Measurements from ENCODE around the gene ZFHX3. TPM values are rescaled to one million over a fixed set of nuclear protein-coding genes. Genes with fewer than 3 reads are reported as not detected.
"Not testable (repeated sequence)": the region's sequence is repeated elsewhere in the genome, so short reads cannot be mapped to it uniquely, and the experiment has no call there.

Gene ZFHX3
- total RNA-seq, 2 experiments from 2014 or later = 2.5 to 2.9 TPM

DNA sequence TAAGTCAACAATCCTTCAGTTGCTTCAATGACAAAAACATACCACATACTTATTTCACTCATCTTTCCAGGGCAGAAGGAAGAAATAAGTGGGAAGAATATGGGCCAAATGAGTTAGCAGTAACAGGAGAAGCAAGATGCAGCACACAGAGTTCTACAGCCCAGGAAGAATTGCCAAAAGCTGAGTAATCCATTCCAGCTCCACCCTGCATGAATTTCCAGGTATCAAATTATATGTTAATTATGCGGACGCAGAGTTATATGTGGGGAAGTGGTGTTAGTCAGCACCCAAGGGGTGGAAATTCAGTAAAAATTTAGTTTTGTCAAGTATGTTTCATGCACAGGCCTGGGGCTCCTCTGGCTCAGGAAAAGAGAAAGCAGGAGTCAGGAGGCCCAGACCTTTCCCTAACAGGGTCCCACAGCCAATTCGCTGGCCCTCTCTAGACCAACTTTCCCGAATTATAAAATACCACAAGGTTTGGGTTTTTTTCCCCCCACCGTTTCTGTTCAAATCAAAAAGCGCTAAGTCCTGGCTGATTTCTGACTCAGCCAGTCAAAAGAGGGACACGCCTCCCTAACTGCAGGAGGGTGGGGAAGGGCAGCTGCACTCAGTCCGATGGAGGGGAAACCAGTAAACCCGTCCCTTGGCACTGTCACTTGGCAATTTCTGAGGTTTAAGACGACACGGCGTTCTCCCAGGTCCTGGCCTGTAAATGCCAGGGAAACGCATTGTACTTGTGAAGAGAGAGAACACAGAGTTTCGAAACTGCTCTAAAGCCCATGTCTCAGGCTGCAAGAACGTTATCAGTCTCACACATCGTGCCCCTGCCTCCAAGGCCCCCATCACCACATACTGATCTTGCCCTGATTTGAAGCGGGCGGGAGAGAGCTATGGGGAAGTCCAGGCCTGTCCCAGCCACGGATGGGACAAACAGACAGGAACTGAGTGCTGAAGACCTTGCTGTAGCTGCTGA lies 58.1 kb downstream of the ZFHX3 start:
- Mint-ChIP-seq H3K36me3 (ENCODE audit: low read depth) (no peaks in the 10 kb centered on the region), H3K9me3 (ENCODE audit: insufficient read depth) (no peaks in the 10 kb centered on the region), H3K4me3 (no peak overlapping the region), H3K4me1 (ENCODE audit: low read depth) (no peaks in the 10 kb centered on the region), H3K27ac (no peak overlapping the region), H3K27me3 (ENCODE audit: low read depth) (peaks cover 5% of the 10 kb centered on the region)
- DNase-seq (no peak), ATAC-seq (no peak)
- ChIA-PET POLR2A (no interaction called here), CTCF (no interaction called here)

DNA sequence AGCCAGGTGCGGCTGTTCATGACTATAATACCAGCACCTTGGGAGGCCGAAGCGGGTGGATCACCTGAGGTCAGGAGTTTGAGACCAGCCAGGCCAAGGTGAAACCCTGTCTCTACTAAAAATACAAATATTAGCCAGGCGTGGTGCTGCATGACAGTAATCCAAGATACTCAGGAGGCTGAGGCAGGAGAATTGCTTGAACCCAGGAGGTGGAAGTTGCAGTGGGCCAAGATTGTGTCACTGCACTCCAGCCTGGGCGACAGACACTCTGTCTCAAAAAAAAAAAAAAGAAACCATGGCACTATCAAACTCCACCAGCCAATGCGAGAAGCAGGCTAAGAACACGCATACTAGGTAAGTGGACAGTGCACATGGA lies 58.7 kb downstream of the ZFHX3 start:
- H3K36me3 Mint-ChIP-seq (ENCODE audit: low read depth); H3K4me1 Mint-ChIP-seq (ENCODE audit: low read depth); H3K27ac Mint-ChIP-seq; POLR2A ChIA-PET; H3K4me3 Mint-ChIP-seq; H3K9me3 Mint-ChIP-seq (ENCODE audit: insufficient read depth); ATAC-seq; DNase-seq; CTCF ChIA-PET; H3K27me3 Mint-ChIP-seq (ENCODE audit: low read depth): not testable (repeated sequence)

DNA sequence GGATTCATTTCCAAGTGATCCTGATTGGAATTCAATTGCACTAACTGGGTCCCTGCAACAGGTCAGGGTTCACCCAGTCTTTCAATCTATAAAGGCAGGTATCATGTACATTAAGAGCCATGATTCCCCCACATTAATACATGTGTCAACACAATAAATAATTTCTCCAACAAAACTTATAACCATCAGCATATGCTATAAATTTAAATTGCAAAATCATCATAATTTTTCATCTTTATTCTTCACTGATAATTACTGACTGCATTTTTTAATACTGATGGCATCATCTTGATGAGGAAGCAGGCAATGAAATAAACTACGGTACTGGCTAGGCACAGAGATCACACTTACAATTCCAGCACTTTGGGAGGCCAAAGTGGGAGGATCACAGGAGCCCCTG lies 59.4 kb downstream of the ZFHX3 start:
- ATAC-seq = no peak

DNA sequence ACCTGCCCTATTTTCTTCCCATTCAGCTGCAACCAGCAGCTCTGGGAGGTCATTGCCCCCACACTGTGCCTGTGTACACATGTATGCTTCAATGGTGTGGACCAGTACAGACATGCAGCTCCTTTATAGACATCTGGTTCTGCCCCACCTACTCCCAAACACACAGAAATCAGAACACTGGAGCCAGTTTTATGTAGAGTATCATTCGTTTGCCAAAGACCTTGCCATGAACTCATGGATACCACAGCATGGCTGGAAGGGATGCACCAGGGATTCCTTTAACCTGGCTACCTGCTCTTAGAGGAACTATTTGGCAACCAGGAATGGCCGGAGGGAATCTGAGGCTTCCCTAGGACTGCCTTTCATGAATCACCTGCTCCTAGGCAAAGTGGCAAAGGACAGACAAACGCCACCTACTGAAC lies 60.4 kb downstream of the ZFHX3 start:
- DNase-seq = no peak
- no peak overlapping the region for H3K4me3 Mint-ChIP-seq
- no peaks in the 10 kb centered on the region for H3K27me3 Mint-ChIP-seq (ENCODE audit: low read depth)
- POLR2A ChIA-PET = no interaction called here
- CTCF ChIA-PET = no interaction called here
- H3K4me1 Mint-ChIP-seq (ENCODE audit: low read depth) = no peaks in the 10 kb centered on the region
- ATAC-seq = no peak
- H3K36me3 Mint-ChIP-seq (ENCODE audit: low read depth) = no peaks in the 10 kb centered on the region
- no peak overlapping the region for H3K27ac Mint-ChIP-seq
- no peaks in the 10 kb centered on the region for H3K9me3 Mint-ChIP-seq (ENCODE audit: insufficient read depth)

More for the DNA sequence above, 59.4 kb downstream of the ZFHX3 start:
- POLR2A ChIA-PET = no interaction called here
- no peak overlapping the region for H3K4me3 Mint-ChIP-seq
- H3K36me3 Mint-ChIP-seq (ENCODE audit: low read depth) = no peaks in the 10 kb centered on the region
- DNase-seq = no peak
- CTCF ChIA-PET = no interaction called here
- peaks cover 5% of the 10 kb centered on the region for H3K27me3 Mint-ChIP-seq (ENCODE audit: low read depth)
- no peaks in the 10 kb centered on the region for H3K9me3 Mint-ChIP-seq (ENCODE audit: insufficient read depth)
- H3K4me1 Mint-ChIP-seq (ENCODE audit: low read depth) = no peaks in the 10 kb centered on the region
- no peak overlapping the region for H3K27ac Mint-ChIP-seq

DNA sequence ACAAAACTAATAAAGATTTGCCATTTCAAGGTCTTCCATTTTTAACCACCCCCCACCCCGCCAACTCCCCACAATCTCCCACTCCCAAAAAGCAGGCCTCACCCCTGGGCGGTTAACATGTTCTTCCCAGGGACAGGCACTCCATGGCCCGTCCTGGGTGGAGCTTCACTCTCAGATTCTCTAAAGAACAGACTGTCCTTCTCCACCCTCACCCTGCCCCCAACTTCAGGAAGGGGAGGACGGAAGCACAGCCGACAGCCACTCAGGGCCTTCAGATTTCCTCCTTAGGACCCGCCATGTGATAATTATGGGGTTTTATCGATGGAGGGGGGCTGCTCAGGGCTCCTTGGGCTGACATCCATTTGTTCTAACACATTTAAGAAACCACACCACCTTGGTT lies 61.9 kb downstream of the ZFHX3 start:
- CTCF ChIA-PET = no interaction called here
- Mint-ChIP-seq H3K4me3 (no peak overlapping the region), H3K27me3 (ENCODE audit: low read depth) (no peaks in the 10 kb centered on the region), H3K4me1 (ENCODE audit: low read depth) (no peaks in the 10 kb centered on the region), H3K36me3 (ENCODE audit: low read depth) (no peaks in the 10 kb centered on the region), H3K27ac (no peak overlapping the region), H3K9me3 (ENCODE audit: insufficient read depth) (no peaks in the 10 kb centered on the region)
- DNase-seq (no peak), ATAC-seq (no peak)
- POLR2A ChIA-PET = no interaction called here

DNA sequence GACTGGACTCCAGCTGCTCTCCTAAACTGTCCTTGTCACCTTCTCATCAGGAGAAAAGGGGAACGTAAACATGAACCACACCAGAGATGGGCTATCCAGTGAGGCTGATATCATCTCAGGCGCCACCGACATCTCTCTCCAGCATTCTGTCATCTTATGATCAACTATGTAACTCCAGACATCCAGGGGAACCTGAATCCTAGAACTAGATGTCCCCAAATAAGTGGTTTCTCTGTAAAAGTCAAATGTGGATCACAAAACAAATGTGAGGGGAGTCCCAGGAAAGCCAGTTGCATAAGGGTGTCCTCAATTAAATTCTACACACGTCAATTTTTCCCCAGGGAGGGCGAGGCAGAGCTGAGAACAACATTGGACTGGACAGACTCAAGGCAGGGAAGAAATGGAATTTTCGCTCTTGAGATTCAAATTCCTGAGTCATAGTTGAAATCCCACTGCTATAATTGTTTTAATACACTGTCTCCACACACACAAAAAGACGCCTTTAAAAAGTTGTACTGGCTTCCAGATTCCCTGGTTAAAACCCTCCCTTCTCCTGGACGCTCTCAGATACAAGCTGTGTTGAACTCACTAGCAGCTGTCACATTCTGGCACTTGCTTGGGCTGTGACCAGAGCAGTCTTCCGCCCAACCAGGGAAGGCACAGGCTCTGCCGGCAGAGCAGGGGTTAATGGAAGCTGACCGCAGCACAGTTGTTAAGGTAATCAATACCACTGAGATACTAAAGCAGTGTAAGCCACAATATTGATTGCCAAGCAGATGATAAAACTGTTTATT lies 62.6 kb downstream of the ZFHX3 start:
- CTCF ChIA-PET = no interaction called here
- Mint-ChIP-seq H3K27me3 (ENCODE audit: low read depth) (no peaks in the 10 kb centered on the region), H3K4me3 (no peak overlapping the region), H3K27ac (no peak overlapping the region), H3K36me3 (ENCODE audit: low read depth) (no peaks in the 10 kb centered on the region), H3K4me1 (ENCODE audit: low read depth) (no peaks in the 10 kb centered on the region), H3K9me3 (ENCODE audit: insufficient read depth) (no peaks in the 10 kb centered on the region)
- ATAC-seq (no peak), DNase-seq (no peak)
- POLR2A ChIA-PET = no interaction called here

DNA sequence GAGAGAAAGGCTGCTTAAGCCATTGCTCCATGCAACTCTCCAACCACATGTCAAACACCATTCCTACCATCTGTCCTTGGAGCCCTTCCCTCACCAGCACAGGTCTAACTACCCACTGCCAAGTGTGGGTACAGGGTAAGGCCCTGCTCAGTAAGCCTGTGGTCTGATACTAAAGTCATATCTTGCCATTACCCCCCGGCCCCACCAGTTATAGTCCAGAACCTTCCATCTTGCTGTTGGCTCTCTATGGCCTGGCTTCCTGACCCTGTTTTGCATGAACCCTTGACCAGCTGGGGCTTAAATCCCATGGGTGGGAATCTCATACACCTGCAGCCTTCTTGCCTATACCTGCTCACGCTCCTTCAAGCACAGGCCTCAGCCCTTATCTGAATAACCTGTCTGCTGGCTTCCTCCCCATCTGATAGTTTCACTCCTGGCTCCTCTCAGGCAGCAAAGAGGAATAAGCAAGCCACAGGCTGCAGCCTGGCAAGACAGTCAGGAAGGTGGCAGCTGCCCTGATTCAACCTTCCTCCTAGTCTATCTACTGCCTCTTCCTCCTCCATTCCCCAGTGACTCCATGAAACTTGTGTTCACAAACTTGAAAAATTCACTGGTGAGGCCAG lies 64.1 kb downstream of the ZFHX3 start:
- H3K4me3 Mint-ChIP-seq = no peak overlapping the region
- ATAC-seq (no peak), DNase-seq (no peak)
- H3K27me3 Mint-ChIP-seq (ENCODE audit: low read depth) = no peaks in the 10 kb centered on the region
- H3K9me3 Mint-ChIP-seq (ENCODE audit: insufficient read depth) = no peaks in the 10 kb centered on the region
- no peaks in the 10 kb centered on the region for H3K36me3 Mint-ChIP-seq (ENCODE audit: low read depth)
- H3K27ac Mint-ChIP-seq = no peak overlapping the region
- ChIA-PET POLR2A (no interaction called here), CTCF (no interaction called here)
- H3K4me1 Mint-ChIP-seq (ENCODE audit: low read depth) = no peaks in the 10 kb centered on the region

DNA sequence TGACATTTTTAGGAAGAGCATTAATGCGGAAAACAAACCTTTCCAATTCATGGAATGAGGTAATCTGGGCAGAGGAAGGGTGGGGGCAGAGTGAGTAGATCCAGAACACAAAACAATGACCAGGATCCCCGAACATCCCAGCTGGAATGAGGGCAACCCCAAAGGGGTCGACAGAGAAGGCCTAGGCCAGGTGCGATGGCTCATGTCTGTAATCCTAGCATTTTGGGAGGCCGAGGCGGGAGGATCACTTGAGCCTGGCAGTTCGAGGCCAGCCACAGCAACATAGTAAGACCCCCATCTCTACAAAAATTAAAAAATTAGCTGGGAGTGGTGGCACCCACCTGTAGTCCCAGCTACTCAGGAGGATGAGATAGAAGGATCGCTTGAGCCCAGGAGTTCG lies 64.7 kb downstream of the ZFHX3 start:
- ChIA-PET CTCF (no interaction called here), POLR2A (no interaction called here)
- H3K4me3 Mint-ChIP-seq = no peak overlapping the region
- DNase-seq (no peak), ATAC-seq (no peak)
- H3K27me3 Mint-ChIP-seq (ENCODE audit: low read depth) = no peaks in the 10 kb centered on the region
- no peak overlapping the region for H3K27ac Mint-ChIP-seq
- no peaks in the 10 kb centered on the region for H3K36me3 Mint-ChIP-seq (ENCODE audit: low read depth)
- no peaks in the 10 kb centered on the region for H3K4me1 Mint-ChIP-seq (ENCODE audit: low read depth)
- no peaks in the 10 kb centered on the region for H3K9me3 Mint-ChIP-seq (ENCODE audit: insufficient read depth)

DNA sequence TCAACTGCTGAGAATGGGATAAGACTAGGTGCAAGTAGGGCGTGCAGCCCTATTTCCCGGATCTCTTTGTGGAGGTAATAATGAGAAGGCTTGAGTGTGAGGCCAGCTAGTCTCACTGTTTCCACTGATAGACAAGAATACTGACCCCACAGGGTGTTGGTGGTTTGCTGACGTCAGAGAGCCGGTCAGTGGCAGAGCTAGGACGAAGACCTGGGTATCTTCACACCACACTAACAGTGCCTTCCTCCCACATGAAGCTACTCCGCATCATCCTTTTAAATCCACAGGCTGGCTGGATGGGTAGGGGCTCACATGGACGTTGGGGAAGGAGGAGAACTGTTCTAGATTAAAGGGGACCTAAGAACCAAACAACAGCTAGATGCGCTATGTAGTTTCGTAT lies 68.0 kb downstream of the ZFHX3 start:
- Mint-ChIP-seq H3K9me3 (ENCODE audit: insufficient read depth) (no peaks in the 10 kb centered on the region), H3K4me3 (no peak overlapping the region), H3K27ac (no peak overlapping the region), H3K27me3 (ENCODE audit: low read depth) (no peaks in the 10 kb centered on the region), H3K4me1 (ENCODE audit: low read depth) (peaks cover 2% of the 10 kb centered on the region), H3K36me3 (ENCODE audit: low read depth) (no peaks in the 10 kb centered on the region)
- CTCF ChIA-PET = interaction anchor here (0.7 to 1.2 kb wide), 2 partner anchors 148 to 400 kb away, joined by 3 read pairs; no protein-coding TSS in a partner anchor
- POLR2A ChIA-PET = no interaction called here
- DNase-seq (no peak), ATAC-seq (no peak)

DNA sequence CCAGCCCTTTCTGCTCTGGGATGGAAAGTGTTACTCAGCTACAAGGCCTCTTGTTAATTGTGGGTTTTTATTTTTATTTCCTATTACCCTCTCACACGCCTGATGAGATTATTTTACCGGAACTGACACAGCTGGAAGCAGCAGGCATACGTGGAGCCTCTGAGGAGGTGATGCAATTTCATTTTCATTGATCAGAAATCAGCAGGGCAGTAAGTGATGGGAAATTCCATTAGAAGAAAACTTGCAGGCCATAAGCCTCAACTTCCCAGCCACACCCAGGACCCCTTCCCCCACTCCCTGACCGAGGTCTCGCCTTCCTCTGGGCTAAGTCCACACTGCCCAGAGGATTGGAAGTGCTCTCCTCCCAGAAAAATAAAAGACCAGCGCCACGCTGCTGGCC lies 69.7 kb downstream of the ZFHX3 start:
- peaks cover 1% of the 10 kb centered on the region for H3K27me3 Mint-ChIP-seq (ENCODE audit: low read depth)
- CTCF ChIA-PET = no interaction called here
- no peaks in the 10 kb centered on the region for H3K36me3 Mint-ChIP-seq (ENCODE audit: low read depth)
- no peak overlapping the region for H3K4me3 Mint-ChIP-seq
- DNase-seq = no peak
- peaks cover 2% of the 10 kb centered on the region for H3K4me1 Mint-ChIP-seq (ENCODE audit: low read depth)
- no peak overlapping the region for H3K27ac Mint-ChIP-seq
- POLR2A ChIA-PET = no interaction called here
- H3K9me3 Mint-ChIP-seq (ENCODE audit: insufficient read depth) = no peaks in the 10 kb centered on the region
- no peak for ATAC-seq

DNA sequence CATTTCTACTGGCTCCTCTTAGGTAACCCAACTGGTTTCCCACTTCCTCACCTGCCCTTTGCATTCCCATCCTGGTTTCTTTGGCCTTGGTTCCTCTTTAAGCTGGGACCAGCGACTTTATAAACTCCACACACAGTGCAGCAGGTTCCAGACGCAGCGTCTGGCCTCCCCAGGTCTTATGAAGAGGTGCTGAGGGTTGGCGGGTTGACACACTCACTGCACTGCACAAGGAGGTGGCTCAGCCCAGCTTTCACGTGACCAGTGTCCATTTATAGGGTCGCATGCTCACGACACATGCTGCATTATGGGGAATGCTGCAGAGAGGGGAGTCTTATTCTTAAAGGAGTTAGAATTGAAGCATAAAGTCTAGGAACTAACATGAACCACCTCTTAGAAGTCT lies 70.8 kb downstream of the ZFHX3 start:
- no peak for DNase-seq
- Mint-ChIP-seq H3K9me3 (ENCODE audit: insufficient read depth) (no peaks in the 10 kb centered on the region), H3K4me3 (no peak overlapping the region), H3K36me3 (ENCODE audit: low read depth) (no peaks in the 10 kb centered on the region), H3K4me1 (ENCODE audit: low read depth) (peaks cover 2% of the 10 kb centered on the region), H3K27ac (no peak overlapping the region), H3K27me3 (ENCODE audit: low read depth) (peaks cover 8% of the 10 kb centered on the region)
- ChIA-PET POLR2A (no interaction called here), CTCF (no interaction called here)
- no peak for ATAC-seq

DNA sequence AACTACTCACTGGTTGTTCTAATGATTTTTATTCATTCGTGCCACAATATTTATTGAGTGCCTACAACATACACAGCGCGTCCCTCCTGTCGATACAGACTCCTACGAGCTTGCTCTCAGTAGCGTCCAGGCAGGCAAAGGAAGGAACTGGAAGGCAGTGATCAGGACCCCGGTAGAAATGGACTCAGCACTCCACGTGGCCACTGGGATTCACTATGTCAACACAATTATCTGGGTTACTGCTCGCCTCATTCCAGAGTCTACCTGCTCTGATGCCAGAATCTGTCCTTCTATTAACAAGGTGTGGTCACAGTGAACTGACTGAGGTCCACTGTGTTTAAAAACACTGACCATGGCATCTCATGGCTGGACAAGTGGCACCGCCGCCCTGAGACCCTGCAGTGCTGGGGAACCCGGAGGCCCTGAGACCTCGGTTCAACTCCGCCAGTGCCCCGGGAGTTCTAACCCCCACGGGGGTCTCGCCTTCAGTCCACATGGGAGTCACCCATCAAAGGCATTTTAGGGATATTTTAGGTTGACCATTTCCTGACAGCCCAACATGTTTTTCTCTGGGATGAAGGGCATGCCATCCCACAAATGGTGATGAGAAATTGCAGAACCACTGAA lies 71.4 kb downstream of the ZFHX3 start:
- CTCF ChIA-PET = interaction anchor here (0.9 kb wide), 1 partner anchor 144 kb away, joined by 4 read pairs; no protein-coding TSS in a partner anchor
- ATAC-seq = no peak

More for the DNA sequence above, 71.4 kb downstream of the ZFHX3 start:
- POLR2A ChIA-PET = no interaction called here
- no peak overlapping the region for H3K27ac Mint-ChIP-seq
- H3K4me3 Mint-ChIP-seq = no peak overlapping the region
- peaks cover 8% of the 10 kb centered on the region for H3K27me3 Mint-ChIP-seq (ENCODE audit: low read depth)
- DNase-seq = no peak
- H3K9me3 Mint-ChIP-seq (ENCODE audit: insufficient read depth) = no peaks in the 10 kb centered on the region
- peaks cover 2% of the 10 kb centered on the region for H3K4me1 Mint-ChIP-seq (ENCODE audit: low read depth)
- no peaks in the 10 kb centered on the region for H3K36me3 Mint-ChIP-seq (ENCODE audit: low read depth)

Data from activated CD8-positive, alpha-beta T cell treated with anti-CD3 and anti-CD28 coated beads, Interleukin-2, amount 10 ng/mL, durations not matched to agents 7 days and 5 days (primary cell).